DMS53 treated with DMSO at 0.1 percent for 48 hours (cell line): ENCODE results near the gene ZNF213.

ENCODE experiments used
- DNase-seq: peaks from one replicate; lab custom pipeline; 2025; ENCODE audit not compliant: unreplicated experiment; lab: John Stamatoyannopoulos, UW

ZNF213 gene

GRCh38 chr16:3190949-3191353 lies 56.1 kb downstream of the ZNF213 start:
- DNase-seq: peak; percentile 72
